ENCODE measurements around the gene MITF.

MITF gene

GRCh38 chr3:69932087-69932486 lies 192.8 kb downstream of the MITF start:
- no peaks in the 10 kb centered on the region for H4K20me1 ChIP-seq (ENCODE audit: control insufficient read depth, insufficient read depth, low read depth, low read length)
- no peaks in the 10 kb centered on the region for H3K4me1 ChIP-seq (ENCODE audit: control insufficient read depth, low read length)
- H3K79me2 ChIP-seq (ENCODE audit: control insufficient read depth, low read length), result no peaks in the 10 kb centered on the region
- no peaks in the 10 kb centered on the region for H3K9me2 ChIP-seq (replicated peaks; ENCODE audit: control insufficient read depth, low read length)
- no peak overlapping the region for H3K4me3 ChIP-seq (ENCODE audit: low read length)
- no peaks in the 10 kb centered on the region for H3K9me3 ChIP-seq (ENCODE audit: control insufficient read depth, insufficient read depth, low read length)
- H3F3A ChIP-seq (ENCODE audit: control insufficient read depth, insufficient read depth), result no peaks in the 10 kb centered on the region
- H3K27ac ChIP-seq (ENCODE audit: low read depth, low read length), result no peak overlapping the region
- no peaks in the 10 kb centered on the region for H3K27me3 ChIP-seq (ENCODE audit: control insufficient read depth, low read length)
- no peaks in the 10 kb centered on the region for H3K36me3 ChIP-seq (ENCODE audit: control insufficient read depth, low read length)
- TF ChIP-seq CTCF (IDR thresholded peaks at IDR 0.05; ENCODE audit: low read depth, low read length, poor library complexity, severe bottlenecking), result no peak
- TF ChIP-seq EZH2phosphoT487 (IDR thresholded peaks at IDR 0.05; ENCODE audit: borderline replicate concordance, low read length), result no peak
- no peak overlapping the region for H3K4me2 ChIP-seq (ENCODE audit: low read length)

- Histone ChIP-seq H3K27me3 (ENCODE audit: control insufficient read depth, low read length) (no peaks in the 10 kb centered on the region), H3K27ac (ENCODE audit: low read depth, low read length) (no peak overlapping the region), H3K4me3 (ENCODE audit: low read length) (no peak overlapping the region), H3K4me1 (ENCODE audit: control insufficient read depth, low read length) (no peaks in the 10 kb centered on the region), H3K9me3 (ENCODE audit: control insufficient read depth, insufficient read depth, low read length) (no peaks in the 10 kb centered on the region), H3K36me3 (ENCODE audit: control insufficient read depth, low read length) (no peaks in the 10 kb centered on the region), H3F3A (ENCODE audit: control insufficient read depth, insufficient read depth) (no peaks in the 10 kb centered on the region), H3K4me2 (ENCODE audit: low read length) (no peak overlapping the region), H3K9me2 (replicated peaks; ENCODE audit: control insufficient read depth, low read length) (no peaks in the 10 kb centered on the region), H4K20me1 (ENCODE audit: control insufficient read depth, insufficient read depth, low read depth, low read length) (no peaks in the 10 kb centered on the region), H3K79me2 (ENCODE audit: control insufficient read depth, low read length) (no peaks in the 10 kb centered on the region)
- TF ChIP-seq CTCF (IDR thresholded peaks at IDR 0.05; ENCODE audit: low read depth, low read length, poor library complexity, severe bottlenecking), result no peak
Observed at GRCh38 chr3:69932501-69932900, 193.2 kb downstream of the MITF start.

- Histone ChIP-seq H3K9me2 (replicated peaks; ENCODE audit: control insufficient read depth, low read length) (no peaks in the 10 kb centered on the region), H3K4me1 (ENCODE audit: control insufficient read depth, low read length) (no peaks in the 10 kb centered on the region), H3K4me3 (ENCODE audit: low read length) (no peak overlapping the region), H4K20me1 (ENCODE audit: control insufficient read depth, insufficient read depth, low read depth, low read length) (no peaks in the 10 kb centered on the region), H3K36me3 (ENCODE audit: control insufficient read depth, low read length) (no peaks in the 10 kb centered on the region), H3K27me3 (ENCODE audit: control insufficient read depth, low read length) (no peaks in the 10 kb centered on the region), H3K4me2 (ENCODE audit: low read length) (no peak overlapping the region), H3K9me3 (ENCODE audit: control insufficient read depth, insufficient read depth, low read length) (no peaks in the 10 kb centered on the region), H3K27ac (ENCODE audit: low read depth, low read length) (no peak overlapping the region), H3K79me2 (ENCODE audit: control insufficient read depth, low read length) (no peaks in the 10 kb centered on the region), H3F3A (ENCODE audit: control insufficient read depth, insufficient read depth) (no peaks in the 10 kb centered on the region)
- TF ChIP-seq EZH2phosphoT487 (IDR thresholded peaks at IDR 0.05; ENCODE audit: borderline replicate concordance, low read length), result no peak
- no peak for TF ChIP-seq CTCF (IDR thresholded peaks at IDR 0.05; ENCODE audit: low read depth, low read length, poor library complexity, severe bottlenecking)
Observed at GRCh38 chr3:69934398-69934797, 195.1 kb downstream of the MITF start.

GRCh38 chr3:69936266-69936665 lies 197.0 kb downstream of the MITF start:
- H3K4me2 ChIP-seq (ENCODE audit: low read length), result no peak overlapping the region
- TF ChIP-seq CTCF (IDR thresholded peaks at IDR 0.05; ENCODE audit: low read depth, low read length, poor library complexity, severe bottlenecking) (no peak), EZH2phosphoT487 (IDR thresholded peaks at IDR 0.05; ENCODE audit: borderline replicate concordance, low read length) (no peak)
- no peaks in the 10 kb centered on the region for H3F3A ChIP-seq (ENCODE audit: control insufficient read depth, insufficient read depth)
- no peaks in the 10 kb centered on the region for H3K79me2 ChIP-seq (ENCODE audit: control insufficient read depth, low read length)
- H4K20me1 ChIP-seq (ENCODE audit: control insufficient read depth, insufficient read depth, low read depth, low read length), result no peaks in the 10 kb centered on the region
- no peak overlapping the region for H3K27ac ChIP-seq (ENCODE audit: low read depth, low read length)
- no peaks in the 10 kb centered on the region for H3K9me2 ChIP-seq (replicated peaks; ENCODE audit: control insufficient read depth, low read length)
- no peaks in the 10 kb centered on the region for H3K4me1 ChIP-seq (ENCODE audit: control insufficient read depth, low read length)
- H3K4me3 ChIP-seq (ENCODE audit: low read length), result no peak overlapping the region
- no peaks in the 10 kb centered on the region for H3K36me3 ChIP-seq (ENCODE audit: control insufficient read depth, low read length)
- H3K27me3 ChIP-seq (ENCODE audit: control insufficient read depth, low read length), result no peaks in the 10 kb centered on the region
- no peaks in the 10 kb centered on the region for H3K9me3 ChIP-seq (ENCODE audit: control insufficient read depth, insufficient read depth, low read length)
